Tibial artery (tissue), 4 donors: Measurements from ENCODE around the gene PRAF2.

Experiments
- DNase-seq, 2 donors: peaks; one replicate each; pipeline ENCODE4 v3.0.0-alpha.2; 2019
- H3K27ac ChIP-seq, 2 donors: fragments of 200-600 bp; sonication (generic) in 1 of 2; 1 replicate in 1 of 2; 2 replicates in 1 of 2; pipeline ENCODE4 v1.5.1; 2018 to 2019; ENCODE audit warnings: mild to moderate bottlenecking in 1 of 2
- H3K27me3 ChIP-seq, 2 donors: fragments of 200-600 bp; sonication (generic) in 1 of 2; one replicate each; pipeline versions ENCODE4 v1.5.1 to v1.6.0; 2016 to 2019
- H3K36me3 ChIP-seq, 3 donors: fragments of 200-600 bp; sonication (generic) in 2 of 3; one replicate each; pipeline ENCODE4 v1.5.1; 2016 to 2019; ENCODE audit warnings: mild to moderate bottlenecking in 2 of 3
- H3K4me1 ChIP-seq, 4 donors: fragments of 200-600 bp; sonication (generic) in 2 of 4; 1 replicate in 3 of 4; 2 replicates in 1 of 4; pipeline ENCODE4 v1.5.1; 2016 to 2019
- H3K4me3 ChIP-seq, 2 donors: fragments of 200-600 bp; sonication (generic) in 1 of 2; 1 replicate in 1 of 2; 2 replicates in 1 of 2; pipeline ENCODE4 v1.5.1; 2018 to 2019; ENCODE audit warnings: mild to moderate bottlenecking in 2 of 2
- H3K9me3 ChIP-seq, 3 donors: fragments of 200-600 bp; sonication (generic) in 1 of 3; one replicate each; pipeline ENCODE4 v1.5.1; 2016 to 2019
- intact Hi-C: fragments of 100-400 bp; cut with DNase I; formaldehyde crosslinking; loops from one replicate; pipeline ENCODE4 v1.15.0; 2023; ENCODE audit warnings: low total_unique reads
- TF ChIP-seq, protein P1 (sequence below), 2 experiments: fragments of 200-600 bp in 1 of 2; fragments of 450-650 bp in 1 of 2; IDR thresholded peaks; one replicate each; pipeline ENCODE4 v1.5.1; 2017 to 2019; ENCODE audit warnings: antibody characterized with exemption in 2 of 2, mild to moderate bottlenecking in 1 of 2, moderate library complexity in 1 of 2

The PRAF2 gene

DNA sequence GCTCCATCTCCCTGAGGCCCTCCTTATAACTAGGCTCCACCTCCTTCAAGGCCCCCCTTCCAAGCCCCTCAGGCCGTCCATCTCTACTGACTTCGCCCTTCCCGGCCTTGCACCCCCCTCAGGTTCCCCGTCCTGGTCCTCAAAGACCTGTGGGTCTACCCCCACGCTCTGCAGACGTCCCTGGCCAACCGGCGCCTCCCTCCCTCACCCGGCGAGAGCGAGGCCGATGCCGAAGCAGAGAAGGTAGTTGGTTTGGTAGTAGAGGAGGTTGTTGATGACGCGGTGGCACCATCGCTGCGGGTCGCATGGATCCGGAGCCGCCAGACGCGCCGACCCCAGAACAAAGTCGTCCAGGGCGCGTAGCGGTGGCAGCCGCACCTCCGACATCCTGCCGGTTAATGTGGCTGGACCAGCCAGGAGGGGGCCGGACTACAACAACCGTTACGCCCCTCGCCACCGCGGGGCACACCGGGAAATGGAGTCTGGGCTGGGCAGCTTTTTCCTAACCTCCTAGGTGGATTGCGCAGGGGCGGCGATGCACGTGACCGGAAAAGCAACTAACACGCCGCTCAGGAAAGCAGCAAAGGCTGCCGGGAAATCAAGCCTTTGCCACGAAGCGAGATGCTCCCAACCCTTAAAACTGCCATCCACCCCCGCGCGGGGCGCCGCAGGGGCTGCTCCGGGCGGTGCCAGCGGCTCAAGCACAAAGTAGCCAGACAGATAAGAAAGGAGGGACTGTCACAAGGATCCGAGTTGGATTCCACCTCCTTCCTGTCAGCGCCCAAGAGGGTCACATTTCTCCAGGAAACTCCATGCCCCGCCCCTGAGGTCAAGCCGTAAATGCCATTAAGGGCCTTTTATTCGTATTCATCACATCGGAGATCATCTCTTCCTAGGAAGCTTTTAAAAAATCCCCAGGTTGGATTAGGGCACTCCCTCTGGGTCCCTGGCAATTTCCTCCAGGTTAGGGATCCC is at the start of gene PRAF2:
TSS of gene PRAF2 (minus strand) at position 402 of the 975 bp plus-strand sequence. CDS start at position 387, 15 bp downstream.
- Histone ChIP-seq H3K4me3 (peak within 1 kb of the TSS; percentile 55 to 63), H3K4me1 (peaks cover 0 to 23% (median 8%) of the 10 kb centered on the region in 4 donors), H3K27ac (peak within 1 kb of the TSS; percentile 76 to 81), H3K9me3 (no peaks in the 10 kb centered on the region), H3K36me3 (peaks cover 6 to 29% (median 26%) of the 10 kb centered on the region in 3 donors), H3K27me3 (no peaks in the 10 kb centered on the region)
- peak; percentile 94 to 96 for DNase-seq
- intact Hi-C loops, result no loop called here
- TF ChIP-seq, protein P1, sequence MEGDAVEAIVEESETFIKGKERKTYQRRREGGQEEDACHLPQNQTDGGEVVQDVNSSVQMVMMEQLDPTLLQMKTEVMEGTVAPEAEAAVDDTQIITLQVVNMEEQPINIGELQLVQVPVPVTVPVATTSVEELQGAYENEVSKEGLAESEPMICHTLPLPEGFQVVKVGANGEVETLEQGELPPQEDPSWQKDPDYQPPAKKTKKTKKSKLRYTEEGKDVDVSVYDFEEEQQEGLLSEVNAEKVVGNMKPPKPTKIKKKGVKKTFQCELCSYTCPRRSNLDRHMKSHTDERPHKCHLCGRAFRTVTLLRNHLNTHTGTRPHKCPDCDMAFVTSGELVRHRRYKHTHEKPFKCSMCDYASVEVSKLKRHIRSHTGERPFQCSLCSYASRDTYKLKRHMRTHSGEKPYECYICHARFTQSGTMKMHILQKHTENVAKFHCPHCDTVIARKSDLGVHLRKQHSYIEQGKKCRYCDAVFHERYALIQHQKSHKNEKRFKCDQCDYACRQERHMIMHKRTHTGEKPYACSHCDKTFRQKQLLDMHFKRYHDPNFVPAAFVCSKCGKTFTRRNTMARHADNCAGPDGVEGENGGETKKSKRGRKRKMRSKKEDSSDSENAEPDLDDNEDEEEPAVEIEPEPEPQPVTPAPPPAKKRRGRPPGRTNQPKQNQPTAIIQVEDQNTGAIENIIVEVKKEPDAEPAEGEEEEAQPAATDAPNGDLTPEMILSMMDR (IDR thresholded peaks at IDR 0.05), result peak in 1 of 2 experiments; percentile 6

GRCh38 chrX:49122499-49122898 is 48.7 kb upstream of the PRAF2 start:
- no peaks in the 10 kb centered on the region for H3K9me3 ChIP-seq
- no peaks in the 10 kb centered on the region for H3K27me3 ChIP-seq
- TF ChIP-seq, protein P1 (IDR thresholded peaks at IDR 0.05), result no peak
- H3K36me3 ChIP-seq, result peaks cover 0 to 33% (median 15%) of the 10 kb centered on the region in 3 donors
- peaks cover 0 to 15% (median 7%) of the 10 kb centered on the region in 4 donors for H3K4me1 ChIP-seq
- intact Hi-C loops, result no loop called here
- peak overlapping the region in 1 of 2 donors; percentile 63 for H3K27ac ChIP-seq
- H3K4me3 ChIP-seq, result peak overlapping the region; percentile 70 to 82
- no peak for DNase-seq

DNA sequence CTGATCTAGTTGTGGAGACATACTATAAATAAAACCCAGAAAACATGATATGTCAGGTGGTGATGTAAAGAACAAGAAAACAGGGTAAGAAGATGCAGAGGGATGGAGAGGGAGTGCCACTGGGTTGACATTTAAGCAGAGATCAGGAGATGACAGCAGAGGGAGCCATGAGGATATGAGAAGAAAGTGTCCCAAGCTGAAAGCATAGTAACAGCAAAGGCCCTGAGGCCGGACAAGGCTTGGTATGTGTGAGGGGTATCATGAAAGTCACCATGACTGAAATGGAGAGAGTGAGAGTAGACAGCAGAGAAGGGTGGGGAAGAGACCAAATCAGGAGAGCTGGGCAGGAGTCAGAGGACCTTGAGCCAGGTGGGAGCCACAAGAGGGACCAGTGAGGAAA is 46.3 kb upstream of the PRAF2 start:
- intact Hi-C loops, result no loop called here

GRCh38 chrX:49117581-49117980 is 43.8 kb upstream of the PRAF2 start:
- Histone ChIP-seq H3K36me3 (peaks cover 0 to 75% (median 47%) of the 10 kb centered on the region in 3 donors), H3K27me3 (no peaks in the 10 kb centered on the region), H3K4me3 (no peak overlapping the region), H3K27ac (no peak overlapping the region), H3K4me1 (peaks cover 0 to 10% (median 3%) of the 10 kb centered on the region in 4 donors), H3K9me3 (no peaks in the 10 kb centered on the region)
- DNase-seq, result no peak
- intact Hi-C loops, result no loop called here
- TF ChIP-seq, protein P1 (IDR thresholded peaks at IDR 0.05), result no peak

More for the DNA sequence above, 46.3 kb upstream of the PRAF2 start:
- TF ChIP-seq, protein P1 (IDR thresholded peaks at IDR 0.05), result no peak
- H3K27ac ChIP-seq, result no peak overlapping the region
- peaks cover 0 to 57% (median 34%) of the 10 kb centered on the region in 3 donors for H3K36me3 ChIP-seq
- H3K27me3 ChIP-seq, result no peaks in the 10 kb centered on the region
- H3K4me1 ChIP-seq, result peaks cover 0 to 15% (median 7%) of the 10 kb centered on the region in 4 donors
- no peak for DNase-seq
- no peaks in the 10 kb centered on the region for H3K9me3 ChIP-seq
- H3K4me3 ChIP-seq, result no peak overlapping the region

DNA sequence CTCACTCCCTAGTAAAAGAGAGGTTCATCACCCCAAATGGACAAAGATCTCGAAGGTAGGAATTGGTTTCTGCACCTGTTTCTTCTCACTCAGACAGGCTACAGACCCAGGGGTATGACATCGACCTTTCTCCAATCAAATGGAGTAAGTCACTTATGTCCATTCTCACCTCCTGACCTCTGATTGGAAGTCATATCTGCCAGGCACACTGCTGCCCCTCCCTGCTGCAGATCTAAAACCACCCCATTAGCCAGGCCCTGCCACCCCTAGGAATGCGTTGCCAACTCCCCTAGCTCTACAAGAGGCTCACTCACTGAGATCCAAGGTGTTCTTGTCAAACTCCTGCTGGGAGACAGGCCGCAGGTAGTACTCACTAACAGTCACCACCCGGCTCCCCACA is 42.9 kb upstream of the PRAF2 start:
- peaks cover 0 to 77% (median 52%) of the 10 kb centered on the region in 3 donors for H3K36me3 ChIP-seq
- H3K4me3 ChIP-seq, result no peak overlapping the region
- no peaks in the 10 kb centered on the region for H3K27me3 ChIP-seq
- TF ChIP-seq, protein P1 (IDR thresholded peaks at IDR 0.05), result no peak
- no peak overlapping the region for H3K27ac ChIP-seq
- DNase-seq, result no peak
- H3K4me1 ChIP-seq, result peaks cover 0 to 2% (median 0%) of the 10 kb centered on the region in 4 donors
- no peaks in the 10 kb centered on the region for H3K9me3 ChIP-seq
- intact Hi-C loops, result no loop called here
